ENCODE data around the gene UNCX.

The UNCX gene

DNA sequence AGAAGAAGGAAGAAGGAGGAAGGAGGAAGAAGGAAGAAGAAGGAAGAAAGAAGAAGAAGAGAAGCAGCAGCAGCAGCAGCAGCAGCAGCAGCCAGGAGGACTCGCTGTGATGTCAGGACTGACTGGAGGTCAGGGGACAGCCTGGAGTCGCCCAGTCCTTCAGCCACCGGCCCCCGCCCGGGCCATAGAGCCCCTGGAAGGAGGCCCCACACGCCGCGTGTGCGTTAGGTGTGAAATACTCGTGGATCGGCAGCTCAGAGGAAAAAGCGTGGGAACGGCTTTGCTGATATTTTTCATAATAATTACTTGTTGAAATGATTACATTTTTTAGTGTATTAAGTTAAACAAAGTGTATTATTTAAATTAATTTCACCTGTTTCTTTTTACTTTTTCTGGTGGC lies 48.4 kb downstream of the UNCX start:
- no peak for DNase-seq

DNA sequence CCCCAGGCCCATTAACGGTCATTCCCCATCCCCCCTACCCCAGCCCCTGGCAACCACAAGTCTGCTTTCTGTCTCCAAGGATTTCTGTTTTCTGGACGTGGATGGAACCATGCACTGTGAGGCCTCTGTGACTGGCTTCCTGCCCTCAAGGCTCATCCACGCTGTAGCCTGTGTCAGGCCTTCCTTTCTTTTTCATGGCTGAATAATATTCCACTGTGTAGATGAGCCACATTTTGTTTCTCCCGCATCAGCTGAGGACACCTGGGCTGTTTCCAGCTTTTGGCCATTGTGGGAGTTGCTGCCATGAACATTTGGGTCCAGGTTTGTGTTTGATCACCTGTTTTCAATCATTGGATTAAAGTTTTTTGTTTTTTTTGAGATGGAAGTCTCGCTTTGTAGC lies 50.0 kb downstream of the UNCX start:
- no peak for DNase-seq

DNA sequence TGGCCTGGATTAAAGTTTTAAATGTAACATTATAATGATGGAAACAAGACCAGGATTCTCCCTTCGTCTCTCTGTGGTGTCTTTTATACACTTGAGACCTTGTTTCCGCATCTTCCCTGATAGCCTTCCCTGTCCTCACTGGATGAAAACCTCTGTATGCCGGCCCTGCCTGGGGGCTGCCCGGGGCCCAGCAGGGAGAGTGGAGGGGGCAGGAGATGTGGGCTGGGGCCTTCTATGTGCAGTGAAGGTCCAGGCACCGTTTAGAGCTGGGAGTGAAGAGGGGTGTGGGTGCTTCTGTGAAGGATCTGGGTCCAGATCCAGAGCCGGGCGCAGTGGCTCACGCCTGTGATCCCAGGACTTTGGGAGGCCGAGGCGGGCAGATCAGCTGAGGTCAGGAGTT lies 50.7 kb downstream of the UNCX start:
- DNase-seq: no peak

DNA sequence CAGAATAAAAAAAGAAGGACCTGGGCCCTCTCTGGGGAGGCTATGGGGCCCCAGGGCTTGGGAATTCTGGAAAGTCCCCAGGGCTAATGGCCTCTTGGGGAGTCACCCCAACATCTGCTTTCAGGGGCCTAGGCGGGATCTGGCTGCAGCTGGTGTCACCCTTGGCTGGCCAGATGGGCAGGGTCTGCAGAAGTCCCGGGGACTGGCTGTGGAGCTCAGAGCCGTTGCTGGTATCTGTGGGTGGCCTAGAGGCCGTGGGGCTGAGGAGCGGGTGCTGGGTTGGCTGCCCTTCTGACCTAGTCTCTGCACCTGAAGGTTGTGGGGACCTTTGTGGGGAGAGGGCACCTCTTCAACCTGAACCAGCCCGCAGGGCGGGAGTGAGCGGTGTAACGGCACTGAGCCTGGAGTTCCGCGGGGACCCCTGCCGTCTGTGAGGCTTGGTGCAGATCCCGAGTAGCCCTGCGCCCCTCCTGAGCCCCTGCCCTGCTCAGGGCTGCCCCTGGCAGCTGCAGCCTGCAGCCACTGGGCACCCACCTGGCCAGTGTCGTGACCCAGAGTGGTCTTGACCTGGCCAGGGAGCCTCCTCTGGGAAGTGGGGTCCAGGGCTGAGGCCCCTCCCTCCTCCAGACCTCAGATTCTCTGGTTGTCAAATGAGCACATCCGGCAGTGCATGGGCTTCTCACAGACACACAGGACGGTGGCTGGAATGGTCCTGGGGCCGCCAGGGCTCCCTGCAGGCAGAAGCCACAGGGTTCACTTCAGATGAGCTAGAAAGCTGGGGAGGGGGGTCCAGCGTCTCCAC lies 51.5 kb downstream of the UNCX start:
- DNase-seq: no peak

DNA sequence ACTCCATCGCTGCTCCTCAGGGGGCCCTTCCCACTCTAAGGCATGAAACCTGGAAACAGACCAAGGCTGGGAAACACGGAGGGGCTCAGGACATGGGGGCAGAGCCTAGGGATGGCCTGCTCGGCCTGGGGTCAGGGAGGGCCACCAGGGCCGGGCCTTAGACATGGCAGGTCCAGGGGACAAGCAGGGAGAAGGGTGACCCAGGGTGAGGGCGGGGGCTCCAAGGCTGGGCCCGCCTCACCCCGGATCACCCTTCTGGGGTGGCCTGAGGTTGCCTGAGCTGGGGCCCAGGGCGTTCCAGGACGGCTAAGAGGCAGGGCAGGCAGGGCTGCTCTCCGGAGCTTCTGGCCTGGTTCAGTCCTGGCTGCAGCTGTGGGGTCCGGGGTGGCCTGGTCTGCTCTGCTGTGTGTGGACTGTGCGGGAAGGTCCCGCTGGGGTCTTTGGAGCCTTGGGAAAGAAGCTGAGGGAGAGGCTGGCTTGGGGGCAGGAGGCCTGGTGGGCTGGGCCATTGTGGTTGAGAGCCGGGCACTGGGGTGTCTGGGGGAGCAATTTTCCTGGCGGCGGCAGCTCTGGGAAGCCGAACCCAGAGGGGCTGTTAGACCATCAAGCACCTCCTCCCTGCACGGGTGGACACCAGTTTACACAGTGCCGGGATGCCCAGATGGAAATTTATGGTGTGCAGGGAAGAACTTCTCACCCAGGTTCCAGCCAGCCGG lies 52.2 kb downstream of the UNCX start:
- DNase-seq: no peak

DNA sequence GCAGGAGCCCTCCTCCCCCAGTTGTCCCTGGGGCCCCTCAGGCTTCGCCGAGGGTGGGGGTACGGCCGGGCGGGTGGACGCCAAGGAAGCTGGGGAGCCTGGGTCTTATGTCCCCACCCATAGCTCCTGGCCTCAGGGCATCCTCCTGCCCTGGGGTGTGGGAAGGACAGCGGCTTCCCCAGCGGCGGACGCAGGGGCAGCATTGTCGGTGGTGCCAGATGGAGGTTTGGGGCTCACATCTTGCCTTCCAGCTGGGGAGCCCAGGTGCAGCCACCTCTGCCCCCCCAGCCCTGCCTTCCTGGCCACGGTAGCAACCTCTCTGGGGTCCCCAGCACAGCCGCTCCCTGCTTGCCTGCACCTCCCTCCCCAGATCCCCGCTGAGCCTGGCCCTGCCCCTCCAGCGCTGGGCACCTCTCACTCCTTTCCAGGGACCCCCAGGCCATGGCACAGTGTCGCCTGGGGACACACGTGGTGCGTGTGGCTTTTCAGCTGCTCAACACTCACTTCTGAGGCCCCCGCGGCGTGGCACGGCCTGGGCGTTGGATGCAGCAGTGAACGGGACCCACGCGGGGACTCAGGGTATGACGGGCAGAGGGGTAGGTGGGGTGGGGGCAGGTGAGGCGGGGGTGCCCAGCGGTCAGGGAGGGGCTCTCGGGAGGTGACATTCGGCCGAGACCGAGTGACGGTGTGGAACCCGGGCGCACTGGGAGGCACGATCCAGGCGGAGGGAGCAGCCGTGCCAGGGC lies 53.1 kb downstream of the UNCX start:
- no peak for DNase-seq

Data from KG1 (cell line).